ENCODE results near the gene MTERF4.

Gene MTERF4

GRCh38 chr2:241136661-241137260, 34.7 kb upstream of the MTERF4 start:
- Histone ChIP-seq H3K4me3 (ENCODE audit: low read length, poor library complexity, severe bottlenecking) (no peak overlapping the region), H3K9me2 (replicated peaks; ENCODE audit: low read depth, low read length) (no peaks in the 10 kb centered on the region), H4K20me1 (ENCODE audit: insufficient read depth, low read length, poor library complexity, severe bottlenecking) (no peaks in the 10 kb centered on the region), H3K27me3 (ENCODE audit: insufficient read depth, low read length, poor library complexity, severe bottlenecking) (no peaks in the 10 kb centered on the region), H3K9me3 (ENCODE audit: insufficient read depth, low read depth, low read length) (no peaks in the 10 kb centered on the region), H2AFZ (ENCODE audit: low read length) (no peak overlapping the region), H3K9ac (ENCODE audit: low read depth, low read length, poor library complexity, severe bottlenecking) (no peak overlapping the region), H3K36me3 (ENCODE audit: insufficient read depth, low read length) (peaks cover 35% of the 10 kb centered on the region; the same call in 1 of the 2 replicates), H3K4me2 (ENCODE audit: low read depth, low read length, poor library complexity, severe bottlenecking) (no peak overlapping the region), H3K4me1 (ENCODE audit: insufficient read depth, low read length, poor library complexity, severe bottlenecking) (no peaks in the 10 kb centered on the region), H3F3A (ENCODE audit: low read depth) (no peaks in the 10 kb centered on the region), H3K79me2 (ENCODE audit: insufficient read depth, low read length) (no peaks in the 10 kb centered on the region)
- TF ChIP-seq, protein P1, sequence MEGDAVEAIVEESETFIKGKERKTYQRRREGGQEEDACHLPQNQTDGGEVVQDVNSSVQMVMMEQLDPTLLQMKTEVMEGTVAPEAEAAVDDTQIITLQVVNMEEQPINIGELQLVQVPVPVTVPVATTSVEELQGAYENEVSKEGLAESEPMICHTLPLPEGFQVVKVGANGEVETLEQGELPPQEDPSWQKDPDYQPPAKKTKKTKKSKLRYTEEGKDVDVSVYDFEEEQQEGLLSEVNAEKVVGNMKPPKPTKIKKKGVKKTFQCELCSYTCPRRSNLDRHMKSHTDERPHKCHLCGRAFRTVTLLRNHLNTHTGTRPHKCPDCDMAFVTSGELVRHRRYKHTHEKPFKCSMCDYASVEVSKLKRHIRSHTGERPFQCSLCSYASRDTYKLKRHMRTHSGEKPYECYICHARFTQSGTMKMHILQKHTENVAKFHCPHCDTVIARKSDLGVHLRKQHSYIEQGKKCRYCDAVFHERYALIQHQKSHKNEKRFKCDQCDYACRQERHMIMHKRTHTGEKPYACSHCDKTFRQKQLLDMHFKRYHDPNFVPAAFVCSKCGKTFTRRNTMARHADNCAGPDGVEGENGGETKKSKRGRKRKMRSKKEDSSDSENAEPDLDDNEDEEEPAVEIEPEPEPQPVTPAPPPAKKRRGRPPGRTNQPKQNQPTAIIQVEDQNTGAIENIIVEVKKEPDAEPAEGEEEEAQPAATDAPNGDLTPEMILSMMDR (conservative IDR thresholded peaks at IDR 0.05; ENCODE audit: low read length): no peak

GRCh38 chr2:241136191-241136590, 34.1 kb upstream of the MTERF4 start:
- Histone ChIP-seq H3K4me3 (ENCODE audit: low read length, poor library complexity, severe bottlenecking) (no peak overlapping the region), H3K79me2 (ENCODE audit: insufficient read depth, low read length) (no peaks in the 10 kb centered on the region), H3F3A (ENCODE audit: low read depth) (no peaks in the 10 kb centered on the region), H3K4me2 (ENCODE audit: low read depth, low read length, poor library complexity, severe bottlenecking) (no peak overlapping the region), H3K9me2 (replicated peaks; ENCODE audit: low read depth, low read length) (no peaks in the 10 kb centered on the region), H4K20me1 (ENCODE audit: insufficient read depth, low read length, poor library complexity, severe bottlenecking) (no peaks in the 10 kb centered on the region), H3K9me3 (ENCODE audit: insufficient read depth, low read depth, low read length) (no peaks in the 10 kb centered on the region), H3K4me1 (ENCODE audit: insufficient read depth, low read length, poor library complexity, severe bottlenecking) (no peaks in the 10 kb centered on the region), H3K27me3 (ENCODE audit: insufficient read depth, low read length, poor library complexity, severe bottlenecking) (no peaks in the 10 kb centered on the region), H3K36me3 (ENCODE audit: insufficient read depth, low read length) (peaks cover 35% of the 10 kb centered on the region; the same call in 1 of the 2 replicates), H3K9ac (ENCODE audit: low read depth, low read length, poor library complexity, severe bottlenecking) (no peak overlapping the region), H2AFZ (ENCODE audit: low read length) (no peak overlapping the region)
- TF ChIP-seq EZH2phosphoT487 (IDR thresholded peaks at IDR 0.05; ENCODE audit: borderline replicate concordance): no peak
- TF ChIP-seq, protein P1 (conservative IDR thresholded peaks at IDR 0.05; ENCODE audit: low read length): no peak

DNA sequence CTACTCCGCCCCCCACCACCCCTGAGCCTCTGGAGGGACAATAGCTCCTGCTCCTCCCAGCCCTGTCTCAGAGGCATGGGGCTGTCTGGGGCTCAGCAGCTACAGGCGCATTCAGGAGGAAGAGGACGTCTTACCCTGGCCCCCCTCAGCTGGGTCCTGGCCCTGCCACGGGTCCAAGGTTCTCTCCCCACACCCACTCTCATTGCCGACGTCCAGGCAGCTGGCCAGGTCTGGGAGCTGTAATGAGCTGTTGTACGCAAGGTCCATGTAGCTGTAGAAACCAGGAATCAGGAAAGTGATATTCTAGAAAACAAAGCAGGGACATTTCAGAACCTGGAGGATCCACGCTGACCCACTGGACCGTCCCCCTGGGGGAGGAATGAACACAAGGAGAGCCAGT, 33.6 kb upstream of the MTERF4 start:
- H3K4me1 ChIP-seq (ENCODE audit: insufficient read depth, low read length, poor library complexity, severe bottlenecking): no peaks in the 10 kb centered on the region
- no peak overlapping the region for H3K4me2 ChIP-seq (ENCODE audit: low read depth, low read length, poor library complexity, severe bottlenecking)
- H3F3A ChIP-seq (ENCODE audit: low read depth): no peaks in the 10 kb centered on the region
- no peak overlapping the region for H2AFZ ChIP-seq (ENCODE audit: low read length)
- H3K9me3 ChIP-seq (ENCODE audit: insufficient read depth, low read depth, low read length): no peaks in the 10 kb centered on the region
- no peaks in the 10 kb centered on the region for H3K79me2 ChIP-seq (ENCODE audit: insufficient read depth, low read length)
- no peak overlapping the region for H3K4me3 ChIP-seq (ENCODE audit: low read length, poor library complexity, severe bottlenecking)
- no peak for TF ChIP-seq EZH2phosphoT487 (IDR thresholded peaks at IDR 0.05; ENCODE audit: borderline replicate concordance)
- TF ChIP-seq, protein P1 (conservative IDR thresholded peaks at IDR 0.05; ENCODE audit: low read length): no peak
- no peaks in the 10 kb centered on the region for H4K20me1 ChIP-seq (ENCODE audit: insufficient read depth, low read length, poor library complexity, severe bottlenecking)
- no peaks in the 10 kb centered on the region for H3K27me3 ChIP-seq (ENCODE audit: insufficient read depth, low read length, poor library complexity, severe bottlenecking)
- peaks cover 35% of the 10 kb centered on the region; the same call in 1 of the 2 replicates for H3K36me3 ChIP-seq (ENCODE audit: insufficient read depth, low read length)
- no peaks in the 10 kb centered on the region for H3K9me2 ChIP-seq (replicated peaks; ENCODE audit: low read depth, low read length)
- H3K9ac ChIP-seq (ENCODE audit: low read depth, low read length, poor library complexity, severe bottlenecking): no peak overlapping the region
